ENCODE results near the gene IARS2. TPM values are rescaled to one million over a fixed set of nuclear protein-coding genes. Genes with fewer than 3 reads are reported as not detected.
"Not testable (repeated sequence)": the region's sequence is repeated elsewhere in the genome, so short reads cannot be mapped to it uniquely, and the experiment has no call there.

Gene IARS2
- 47.5 and 51.9 TPM in 2 replicates for total RNA-seq (2014; rRNA removed; shearing (Covaris generic))

GRCh38 chr1:220094016-220094911, at the start of gene IARS2:
IARS2 (plus strand) TSS chr1:220094132; CDS start chr1:220094217, 85 bp downstream.
- DNase-seq (ENCODE audit: low spot score), result peak; percentile 87

DNA sequence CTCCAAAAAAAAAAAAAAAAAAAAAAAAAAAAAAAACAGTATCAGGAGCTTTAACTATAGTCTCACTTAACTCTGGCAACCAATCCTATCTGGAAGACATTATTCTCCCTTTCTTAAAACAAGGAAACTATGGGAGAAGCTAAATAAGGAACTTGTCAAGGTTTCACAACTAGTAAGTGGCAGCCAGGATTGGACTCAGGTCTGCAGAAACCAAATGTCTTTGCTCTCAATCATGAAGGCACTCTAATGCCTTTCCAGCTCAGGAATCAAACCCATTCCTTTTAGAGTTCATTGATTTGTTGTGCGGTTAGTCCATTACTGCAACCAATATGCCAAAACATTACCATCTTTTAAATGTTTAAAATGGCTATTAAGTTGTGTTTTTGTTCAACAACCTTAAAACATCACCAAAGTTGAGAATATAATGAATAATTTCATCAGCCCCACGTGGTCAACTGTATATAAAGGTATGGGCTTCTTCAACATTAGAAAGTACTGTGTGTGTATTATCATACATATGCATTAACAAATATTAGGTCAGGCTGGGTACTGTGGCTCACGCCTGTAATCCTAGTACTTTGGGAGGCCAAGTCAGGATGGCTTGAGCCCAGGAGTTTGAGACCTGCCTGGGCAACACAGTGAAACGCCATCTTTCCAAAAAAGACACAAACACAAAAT, 49.1 kb upstream of the IARS2 start:
- DNase-seq (ENCODE audit: low spot score), result no peak

DNA sequence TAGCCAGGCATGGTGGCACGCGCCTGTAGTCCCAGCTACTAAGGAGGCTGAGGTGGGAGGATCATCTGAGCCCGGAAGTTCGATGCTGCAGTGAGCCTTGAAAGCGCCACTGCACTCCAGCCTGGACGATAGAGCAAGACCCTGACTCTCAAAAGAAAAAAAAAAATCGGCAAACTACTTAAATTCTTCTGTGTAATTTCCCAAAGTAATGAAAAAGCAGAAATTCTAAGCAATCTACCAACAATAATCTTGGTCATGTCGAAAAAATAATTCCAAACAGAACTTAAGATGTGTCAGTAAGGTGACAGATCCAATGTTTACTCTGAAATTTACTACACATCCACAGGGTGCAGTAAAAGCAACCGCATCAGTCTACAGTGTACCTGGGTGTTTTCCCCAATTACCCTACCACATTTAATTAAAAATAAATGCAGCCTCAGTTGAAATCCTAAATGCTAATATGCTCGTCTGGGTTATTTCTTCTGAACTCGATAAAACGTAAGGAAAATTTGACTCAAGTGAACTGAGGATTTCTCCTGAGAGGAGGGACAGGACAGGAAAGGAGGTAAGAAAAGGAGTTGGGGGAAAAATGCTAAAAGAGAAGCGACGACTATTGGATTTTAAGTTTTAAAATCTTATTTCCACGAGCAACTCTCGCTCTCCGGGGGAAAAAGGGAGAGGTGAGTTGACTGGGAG, 48.4 kb upstream of the IARS2 start:
- peak; percentile 41 for DNase-seq (ENCODE audit: low spot score)

- peak; percentile 92 for DNase-seq (ENCODE audit: low spot score)
Measured at GRCh38 chr1:220046052-220046930, 47.6 kb upstream of the IARS2 start, which contains the start of gene EPRS1. EPRS1 (minus strand) TSS chr1:220046505; CDS start chr1:220046388, 117 bp downstream.

DNA sequence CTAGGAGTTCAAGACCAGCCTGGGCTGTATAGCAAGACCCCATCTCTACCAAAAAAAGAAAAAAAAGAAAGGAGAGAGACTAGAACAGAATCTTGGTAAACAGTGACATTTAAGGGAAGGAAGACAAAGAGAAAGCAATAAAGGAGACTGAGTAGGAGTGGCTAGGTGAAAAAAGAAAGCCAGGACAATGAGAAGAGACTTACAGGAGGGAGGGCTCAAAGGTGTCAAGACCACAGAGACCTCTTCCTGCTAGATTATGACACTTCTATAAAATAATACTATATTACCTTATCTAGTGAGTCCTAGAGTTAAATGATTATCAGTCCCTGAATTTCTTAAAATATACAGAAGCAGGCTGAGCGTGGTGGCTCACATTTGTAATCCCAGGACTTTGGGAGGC, 37.6 kb upstream of the IARS2 start:
- no peak for DNase-seq (ENCODE audit: low spot score)

DNA sequence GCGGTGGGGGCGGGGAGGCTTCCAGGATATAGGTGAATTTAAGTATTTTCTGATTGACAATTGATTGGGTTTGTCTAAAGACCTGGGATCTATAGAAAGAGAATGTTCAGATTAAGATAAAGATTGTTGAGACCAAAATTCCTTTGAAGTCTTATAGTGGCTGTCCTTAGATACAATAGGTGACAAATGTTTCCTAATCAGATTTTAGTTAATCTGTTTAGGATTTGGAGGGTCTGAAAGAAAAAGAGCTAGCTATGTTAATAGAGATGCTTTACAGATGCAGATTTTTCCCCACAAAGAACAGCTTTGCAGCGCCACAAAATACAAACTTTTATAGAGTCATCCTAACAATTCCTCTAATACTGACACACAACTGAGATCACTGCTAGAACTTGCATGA, 33.1 kb upstream of the IARS2 start:
- no peak for DNase-seq (ENCODE audit: low spot score)

- DNase-seq (ENCODE audit: low spot score), result no peak
Measured at GRCh38 chr1:220062629-220063028, 31.3 kb upstream of the IARS2 start.

DNA sequence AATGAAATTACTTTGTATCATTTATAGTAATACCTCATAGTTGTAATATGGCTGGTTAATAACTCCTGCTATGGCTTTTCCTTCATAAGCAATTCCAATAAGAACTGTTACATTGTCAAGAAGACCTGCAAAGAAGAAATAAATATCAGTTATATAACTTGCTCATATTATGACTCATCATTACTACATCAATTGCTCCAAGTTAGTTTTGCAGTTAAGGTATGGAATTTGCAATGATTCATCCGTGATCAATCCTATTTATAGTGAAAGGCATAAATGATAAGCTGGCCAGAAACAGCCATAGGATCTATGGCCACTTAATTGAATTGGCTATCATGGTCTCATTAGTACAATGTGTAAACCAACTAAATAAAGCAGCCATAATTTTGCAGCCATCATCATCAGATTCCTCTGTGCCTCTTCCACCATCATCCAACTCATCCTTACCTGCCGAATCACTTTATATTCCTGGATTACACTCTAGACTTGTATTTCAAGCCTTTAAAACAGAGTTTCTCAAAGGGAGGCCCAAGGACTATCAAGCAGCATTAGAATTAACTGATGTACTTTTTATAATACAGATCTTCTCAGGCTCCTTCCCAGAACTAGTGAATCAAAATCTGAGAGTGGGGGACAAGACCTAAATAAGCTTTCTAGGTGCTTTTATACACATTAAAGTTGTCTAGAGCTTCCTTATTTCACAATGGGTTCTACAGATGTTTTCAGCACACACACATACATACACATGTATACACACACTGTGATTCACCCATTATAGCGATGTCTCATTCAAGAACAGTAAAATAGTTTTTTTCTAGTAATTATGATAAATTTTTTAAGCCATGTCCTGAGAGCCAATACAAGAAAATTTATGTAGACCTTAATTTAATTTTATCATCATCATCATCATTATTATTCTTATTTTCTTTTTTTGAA, 26.4 kb upstream of the IARS2 start:
- DNase-seq (ENCODE audit: low spot score), result peak; percentile 2

- DNase-seq (ENCODE audit: low spot score), result no peak
Measured at GRCh38 chr1:220076861-220077762, 16.8 kb upstream of the IARS2 start.

DNA sequence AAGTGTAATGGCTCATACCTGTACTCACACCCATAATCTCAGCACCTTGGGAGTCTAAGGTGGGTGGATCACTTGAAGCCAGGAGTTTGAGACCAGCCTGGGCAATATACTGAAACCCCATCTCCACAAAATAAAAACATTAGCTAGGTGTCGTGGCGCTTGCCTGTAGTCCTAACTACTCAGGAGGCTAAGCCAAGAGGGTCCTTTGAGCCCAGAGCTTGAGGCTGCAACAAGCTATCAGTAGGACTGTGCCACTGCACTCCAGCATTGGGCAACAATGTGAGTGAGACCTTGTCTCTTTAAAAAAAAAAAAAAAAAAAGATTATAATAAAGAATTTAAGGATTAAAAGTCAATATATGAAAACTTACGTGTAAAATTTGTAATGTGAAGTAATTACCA, 16.0 kb upstream of the IARS2 start:
- no peak for DNase-seq (ENCODE audit: low spot score)

DNA sequence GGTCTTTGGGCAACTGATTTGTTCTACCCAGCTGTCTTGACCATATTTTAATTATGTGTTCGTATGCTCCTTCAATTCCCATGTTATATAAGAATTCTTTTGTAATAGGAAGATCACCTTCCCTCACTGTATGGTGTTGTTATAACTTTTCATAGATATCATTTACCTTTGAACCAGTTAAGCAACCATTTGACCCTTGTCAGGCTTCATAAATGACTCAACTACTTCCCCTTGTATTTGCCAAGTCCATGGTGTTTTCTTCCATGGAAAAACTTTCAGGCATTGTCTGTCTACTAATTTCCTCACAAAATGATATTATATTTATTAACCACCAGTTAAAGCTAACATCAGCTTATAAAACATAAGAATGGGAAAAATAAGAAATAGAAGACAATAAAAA, 9.5 kb upstream of the IARS2 start:
- no peak for DNase-seq (ENCODE audit: low spot score)

DNA sequence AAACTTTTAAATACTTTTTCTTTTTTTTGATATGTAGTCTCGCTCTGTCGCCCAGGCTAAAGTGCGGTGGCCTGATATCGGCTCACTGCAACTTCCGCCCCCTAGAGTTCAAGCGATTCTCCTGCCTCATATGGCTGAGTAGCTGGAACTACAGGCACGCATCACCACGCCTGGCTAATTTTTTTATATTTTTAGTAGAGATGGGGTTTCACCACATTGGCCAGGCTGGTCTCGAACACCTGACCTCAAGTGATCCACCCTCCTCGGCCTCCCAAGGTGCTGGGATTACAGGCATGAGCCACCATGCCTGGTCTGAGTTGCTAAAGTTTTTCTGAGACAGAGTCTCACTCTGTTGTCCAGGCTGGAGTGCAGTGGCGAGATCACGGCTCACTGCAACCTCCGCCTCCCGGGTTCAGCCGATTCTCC, 7.7 kb upstream of the IARS2 start:
- DNase-seq (ENCODE audit: low spot score), result not testable (repeated sequence)

DNA sequence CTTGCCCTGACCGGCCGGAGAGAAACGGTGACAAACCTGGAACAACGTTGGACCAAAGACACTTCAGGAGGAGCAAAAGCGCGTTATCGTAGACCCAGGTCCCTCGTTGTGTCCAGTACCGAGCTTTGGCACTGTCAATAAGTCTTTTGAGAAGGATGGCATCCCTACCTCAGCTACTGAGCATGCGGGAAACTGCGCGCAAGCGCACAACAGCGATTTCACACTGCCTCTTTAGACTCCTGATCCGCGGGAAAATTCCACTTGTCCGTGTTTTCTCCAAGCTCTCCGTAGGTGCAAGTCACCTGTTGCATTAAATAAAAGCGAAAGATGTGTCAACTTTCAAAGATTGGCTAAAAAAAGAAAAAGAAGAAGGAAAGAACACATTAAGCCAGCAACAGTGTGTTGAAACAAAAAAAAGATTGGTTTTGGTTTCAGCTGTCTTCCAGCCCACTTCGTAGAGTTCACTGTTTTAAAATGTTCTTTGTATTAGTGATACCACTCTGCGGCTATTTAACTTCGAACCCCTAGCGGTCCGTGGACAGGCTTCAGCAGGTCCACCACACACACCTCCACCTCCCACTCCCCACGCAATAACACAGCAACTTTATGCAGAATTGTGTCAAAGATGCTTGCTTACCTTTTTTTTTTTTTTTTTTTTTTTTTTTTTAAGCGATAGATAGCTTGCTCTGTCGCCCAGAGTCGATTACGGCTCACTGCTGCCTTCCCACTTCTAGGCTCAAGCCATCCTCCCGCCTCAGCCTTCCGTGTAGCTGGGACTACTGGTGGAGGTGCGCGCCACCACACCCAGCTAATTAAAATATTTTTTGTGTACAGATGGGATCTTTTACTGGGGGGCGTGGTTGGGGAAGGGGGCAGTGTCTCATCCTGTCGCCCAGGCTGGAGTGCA, 4.0 kb upstream of the IARS2 start, which contains the start of gene BPNT1:
TSS of gene BPNT1 (minus strand) at position 139 of the 907 bp plus-strand sequence. CDS start 9,942 bp downstream, outside the sequence.
- DNase-seq (ENCODE audit: low spot score), result peak; percentile 99

DNA sequence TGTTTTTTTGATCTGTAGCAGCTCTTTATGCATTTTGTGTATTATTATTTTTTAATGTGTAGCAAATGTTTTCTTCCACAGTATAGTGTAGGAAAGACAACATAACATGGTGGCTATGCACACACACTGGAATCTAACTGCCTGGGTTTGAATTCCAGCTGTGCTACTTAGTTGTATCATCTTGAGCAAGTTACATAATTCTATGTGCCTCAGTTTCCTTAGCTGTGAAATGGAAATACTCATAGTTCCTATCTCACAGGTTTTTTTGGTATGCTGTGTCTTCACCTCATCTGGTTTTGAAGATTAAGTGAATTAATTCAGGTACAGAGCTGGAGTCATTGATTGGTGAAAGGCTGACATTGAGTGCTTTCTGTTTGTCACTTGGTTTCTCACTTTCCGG, 1.2 kb upstream of the IARS2 start:
- no peak for DNase-seq (ENCODE audit: low spot score)

DNA sequence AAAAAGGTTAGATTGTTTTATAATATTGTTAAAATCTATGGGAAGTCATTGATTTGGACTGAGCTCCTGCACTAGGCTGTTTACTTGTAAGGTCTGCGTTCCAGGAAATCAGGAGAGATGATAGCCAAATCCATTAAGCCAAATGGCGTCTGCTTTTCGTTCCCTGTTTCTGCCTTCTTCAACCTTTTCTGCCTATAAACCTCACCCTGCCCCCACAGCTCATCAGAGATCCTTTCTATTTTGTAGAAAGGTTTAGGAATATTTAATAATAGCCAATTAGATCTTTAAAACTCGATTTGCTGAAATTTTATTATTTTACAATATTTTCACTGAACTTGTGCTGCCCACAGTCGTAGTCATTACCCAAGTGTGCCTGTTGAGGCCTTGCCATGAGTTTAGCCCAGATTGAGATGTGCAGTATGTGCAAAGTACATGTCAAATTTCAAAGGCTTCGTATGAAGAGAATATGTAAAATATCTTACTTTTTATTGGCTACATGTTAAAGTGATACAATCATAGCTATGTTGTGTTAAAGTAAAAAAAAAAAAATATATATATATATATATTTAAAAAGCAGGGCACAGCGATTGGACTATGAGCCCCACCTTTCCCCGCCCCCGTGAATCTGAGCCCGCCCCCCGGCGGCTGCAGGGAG, 444 bp upstream of the IARS2 start:
- DNase-seq (ENCODE audit: low spot score), result no peak

DNA sequence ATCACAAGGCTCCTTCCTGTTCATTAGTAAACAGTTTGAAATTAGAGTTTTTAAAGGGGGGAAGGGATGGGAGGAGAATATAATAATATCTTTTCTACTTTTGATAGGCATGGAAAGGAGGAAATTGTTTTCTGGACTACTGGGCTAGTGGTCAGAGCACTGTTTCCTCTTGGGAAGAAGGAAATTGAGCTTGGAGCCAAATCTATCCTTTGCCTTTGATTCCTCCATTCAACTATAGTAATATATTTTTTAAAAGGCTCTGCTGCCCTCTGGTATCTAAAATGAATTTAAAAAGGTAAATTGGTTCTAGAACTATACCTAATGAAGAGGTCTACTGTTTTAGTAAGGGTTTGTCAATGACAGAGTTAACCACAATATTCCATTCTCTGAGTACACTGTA, 5.9 kb downstream of the IARS2 start:
- no peak for DNase-seq (ENCODE audit: low spot score)

DNA sequence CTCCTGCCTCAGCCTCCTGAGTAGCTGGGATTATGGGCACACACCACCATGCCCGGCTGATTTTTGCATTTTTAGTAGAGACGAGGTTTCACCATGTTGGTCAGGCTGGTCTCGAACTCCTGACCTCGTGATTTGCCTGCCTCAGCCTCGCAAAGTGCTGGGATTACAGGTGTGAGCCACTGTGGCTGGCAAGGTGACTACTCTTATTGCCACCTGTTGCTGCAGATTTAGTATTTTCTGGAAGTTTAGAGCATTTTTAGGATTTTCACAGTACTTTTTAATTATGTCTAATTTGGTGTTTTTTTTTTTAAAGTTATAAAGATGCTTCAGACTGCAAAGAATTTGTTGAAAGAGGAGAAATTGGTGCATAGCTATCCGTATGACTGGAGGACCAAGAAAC, 16.5 kb downstream of the IARS2 start:
- not testable (repeated sequence) for DNase-seq (ENCODE audit: low spot score)

Data from HT-29 (cell line).